ENCODE data around the gene RAG1.

The RAG1 gene

GRCh38 chr11:36566407-36567053, 1.3 kb upstream of the RAG1 start:
- Histone ChIP-seq H3K4me1 (ENCODE audit: control insufficient read depth, insufficient read depth, low read length) (no peaks in the 10 kb centered on the region), H3K27me3 (ENCODE audit: control insufficient read depth, insufficient read depth, low read length) (peaks cover 4% of the 10 kb centered on the region), H3K9me3 (ENCODE audit: control insufficient read depth, low read length) (no peaks in the 10 kb centered on the region), H3K9ac (ENCODE audit: low read length) (no peak overlapping the region), H3K4me3 (ENCODE audit: low read length) (no peak overlapping the region), H3K36me3 (ENCODE audit: control insufficient read depth, insufficient read depth, low read length) (no peaks in the 10 kb centered on the region)

GRCh38 chr11:36569095-36569494, 1.3 kb downstream of the RAG1 start:
- Histone ChIP-seq H3K4me1 (ENCODE audit: control insufficient read depth, insufficient read depth, low read length) (no peaks in the 10 kb centered on the region), H3K36me3 (ENCODE audit: control insufficient read depth, insufficient read depth, low read length) (no peaks in the 10 kb centered on the region), H3K27me3 (ENCODE audit: control insufficient read depth, insufficient read depth, low read length) (peaks cover 4% of the 10 kb centered on the region), H3K9ac (ENCODE audit: low read length) (no peak overlapping the region), H3K4me3 (ENCODE audit: low read length) (no peak overlapping the region), H3K9me3 (ENCODE audit: control insufficient read depth, low read length) (no peaks in the 10 kb centered on the region)

GRCh38 chr11:36574486-36574885, 6.7 kb downstream of the RAG1 start:
- H3K36me3 ChIP-seq (ENCODE audit: control insufficient read depth, insufficient read depth, low read length): no peaks in the 10 kb centered on the region

GRCh38 chr11:36577373-36577772, 9.6 kb downstream of the RAG1 start:
- Histone ChIP-seq H3K4me1 (ENCODE audit: control insufficient read depth, insufficient read depth, low read length) (no peaks in the 10 kb centered on the region), H3K9ac (ENCODE audit: low read length) (no peak overlapping the region), H3K4me3 (ENCODE audit: low read length) (no peak overlapping the region), H3K9me3 (ENCODE audit: control insufficient read depth, low read length) (no peaks in the 10 kb centered on the region), H3K27me3 (ENCODE audit: control insufficient read depth, insufficient read depth, low read length) (no peaks in the 10 kb centered on the region), H3K36me3 (ENCODE audit: control insufficient read depth, insufficient read depth, low read length) (no peaks in the 10 kb centered on the region)

More at GRCh38 chr11:36574486-36574885, 6.7 kb downstream of the RAG1 start:
- Histone ChIP-seq H3K27me3 (ENCODE audit: control insufficient read depth, insufficient read depth, low read length) (no peaks in the 10 kb centered on the region), H3K4me3 (ENCODE audit: low read length) (no peak overlapping the region), H3K9ac (ENCODE audit: low read length) (no peak overlapping the region), H3K4me1 (ENCODE audit: control insufficient read depth, insufficient read depth, low read length) (no peaks in the 10 kb centered on the region), H3K9me3 (ENCODE audit: control insufficient read depth, low read length) (no peaks in the 10 kb centered on the region)

- H3K36me3 ChIP-seq (ENCODE audit: control insufficient read depth, insufficient read depth, low read length): no peaks in the 10 kb centered on the region
- no peaks in the 10 kb centered on the region for H3K9me3 ChIP-seq (ENCODE audit: control insufficient read depth, low read length)
- no peaks in the 10 kb centered on the region for H3K4me1 ChIP-seq (ENCODE audit: control insufficient read depth, insufficient read depth, low read length)
- H3K9ac ChIP-seq (ENCODE audit: low read length): no peak overlapping the region
- no peak overlapping the region for H3K4me3 ChIP-seq (ENCODE audit: low read length)
- no peaks in the 10 kb centered on the region for H3K27me3 ChIP-seq (ENCODE audit: control insufficient read depth, insufficient read depth, low read length)
Observed at GRCh38 chr11:36577859-36578258, 10.1 kb downstream of the RAG1 start.

GRCh38 chr11:36578458-36578857, 10.7 kb downstream of the RAG1 start:
- Histone ChIP-seq H3K4me1 (ENCODE audit: control insufficient read depth, insufficient read depth, low read length) (no peaks in the 10 kb centered on the region), H3K9ac (ENCODE audit: low read length) (no peak overlapping the region), H3K27me3 (ENCODE audit: control insufficient read depth, insufficient read depth, low read length) (no peaks in the 10 kb centered on the region), H3K36me3 (ENCODE audit: control insufficient read depth, insufficient read depth, low read length) (no peaks in the 10 kb centered on the region), H3K9me3 (ENCODE audit: control insufficient read depth, low read length) (no peaks in the 10 kb centered on the region), H3K4me3 (ENCODE audit: low read length) (no peak overlapping the region)

- H3K36me3 ChIP-seq (ENCODE audit: control insufficient read depth, insufficient read depth, low read length): no peaks in the 10 kb centered on the region
- H3K27me3 ChIP-seq (ENCODE audit: control insufficient read depth, insufficient read depth, low read length): no peaks in the 10 kb centered on the region
- H3K4me3 ChIP-seq (ENCODE audit: low read length): no peak overlapping the region
- H3K4me1 ChIP-seq (ENCODE audit: control insufficient read depth, insufficient read depth, low read length): no peaks in the 10 kb centered on the region
- no peaks in the 10 kb centered on the region for H3K9me3 ChIP-seq (ENCODE audit: control insufficient read depth, low read length)
- no peak overlapping the region for H3K9ac ChIP-seq (ENCODE audit: low read length)
Observed at GRCh38 chr11:36581536-36581935, 13.7 kb downstream of the RAG1 start.

- Histone ChIP-seq H3K9me3 (ENCODE audit: control insufficient read depth, low read length) (no peaks in the 10 kb centered on the region), H3K4me1 (ENCODE audit: control insufficient read depth, insufficient read depth, low read length) (no peaks in the 10 kb centered on the region), H3K27me3 (ENCODE audit: control insufficient read depth, insufficient read depth, low read length) (no peaks in the 10 kb centered on the region), H3K4me3 (ENCODE audit: low read length) (no peak overlapping the region), H3K36me3 (ENCODE audit: control insufficient read depth, insufficient read depth, low read length) (no peaks in the 10 kb centered on the region), H3K9ac (ENCODE audit: low read length) (no peak overlapping the region)
Observed at GRCh38 chr11:36583667-36584066, 15.9 kb downstream of the RAG1 start.

- Histone ChIP-seq H3K4me1 (ENCODE audit: control insufficient read depth, insufficient read depth, low read length) (no peaks in the 10 kb centered on the region), H3K9me3 (ENCODE audit: control insufficient read depth, low read length) (no peaks in the 10 kb centered on the region), H3K36me3 (ENCODE audit: control insufficient read depth, insufficient read depth, low read length) (no peaks in the 10 kb centered on the region), H3K4me3 (ENCODE audit: low read length) (no peak overlapping the region), H3K27me3 (ENCODE audit: control insufficient read depth, insufficient read depth, low read length) (no peaks in the 10 kb centered on the region), H3K9ac (ENCODE audit: low read length) (no peak overlapping the region)
Observed at GRCh38 chr11:36586543-36586942, 18.7 kb downstream of the RAG1 start.

- H3K9me3 ChIP-seq (ENCODE audit: control insufficient read depth, low read length): no peaks in the 10 kb centered on the region
- no peaks in the 10 kb centered on the region for H3K36me3 ChIP-seq (ENCODE audit: control insufficient read depth, insufficient read depth, low read length)
- H3K27me3 ChIP-seq (ENCODE audit: control insufficient read depth, insufficient read depth, low read length): no peaks in the 10 kb centered on the region
- H3K4me3 ChIP-seq (ENCODE audit: low read length): no peak overlapping the region
- no peak overlapping the region for H3K9ac ChIP-seq (ENCODE audit: low read length)
- H3K4me1 ChIP-seq (ENCODE audit: control insufficient read depth, insufficient read depth, low read length): no peaks in the 10 kb centered on the region
Observed at GRCh38 chr11:36588099-36588498, 20.3 kb downstream of the RAG1 start.

GRCh38 chr11:36590513-36590912, 22.7 kb downstream of the RAG1 start:
- Histone ChIP-seq H3K9me3 (ENCODE audit: control insufficient read depth, low read length) (no peaks in the 10 kb centered on the region), H3K9ac (ENCODE audit: low read length) (no peak overlapping the region), H3K4me3 (ENCODE audit: low read length) (no peak overlapping the region), H3K36me3 (ENCODE audit: control insufficient read depth, insufficient read depth, low read length) (no peaks in the 10 kb centered on the region), H3K27me3 (ENCODE audit: control insufficient read depth, insufficient read depth, low read length) (no peaks in the 10 kb centered on the region), H3K4me1 (ENCODE audit: control insufficient read depth, insufficient read depth, low read length) (no peaks in the 10 kb centered on the region)

GRCh38 chr11:36591433-36591832, 23.6 kb downstream of the RAG1 start:
- H3K9ac ChIP-seq (ENCODE audit: low read length): no peak overlapping the region
- no peaks in the 10 kb centered on the region for H3K4me1 ChIP-seq (ENCODE audit: control insufficient read depth, insufficient read depth, low read length)
- H3K27me3 ChIP-seq (ENCODE audit: control insufficient read depth, insufficient read depth, low read length): no peaks in the 10 kb centered on the region
- no peaks in the 10 kb centered on the region for H3K36me3 ChIP-seq (ENCODE audit: control insufficient read depth, insufficient read depth, low read length)
- H3K9me3 ChIP-seq (ENCODE audit: control insufficient read depth, low read length): no peaks in the 10 kb centered on the region
- H3K4me3 ChIP-seq (ENCODE audit: low read length): no peak overlapping the region

All from mucosa of stomach (tissue), 1 donor.